Activated CD4-positive, alpha-beta T cell treated with anti-CD3 and anti-CD28 coated beads, Interleukin-2, amount 50 U/mL, for 48 hours (primary cell): ENCODE measurements around the gene TSHZ3.

ENCODE experiments used
- DNase-seq, 2 experiments: peaks; one replicate each; pipeline ENCODE4 v3.0.0-alpha.2; 2020

Gene TSHZ3

GRCh38 chr19:31337008-31337914 lies 12.0 kb downstream of the TSHZ3 start:
- no peak for DNase-seq

GRCh38 chr19:31335716-31336115 lies 13.5 kb downstream of the TSHZ3 start:
- no peak for DNase-seq

- DNase-seq: no peak
Measured at GRCh38 chr19:31334849-31335624, 14.2 kb downstream of the TSHZ3 start.

- DNase-seq: no peak
Measured at GRCh38 chr19:31334101-31334848, 15.0 kb downstream of the TSHZ3 start.

GRCh38 chr19:31332096-31332495 lies 17.1 kb downstream of the TSHZ3 start:
- DNase-seq: no peak

- no peak for DNase-seq
Measured at GRCh38 chr19:31331536-31331935, 17.7 kb downstream of the TSHZ3 start.

- DNase-seq: no peak
Measured at GRCh38 chr19:31330761-31331160, 18.5 kb downstream of the TSHZ3 start.

- no peak for DNase-seq
Measured at GRCh38 chr19:31330237-31330636, 19.0 kb downstream of the TSHZ3 start.

GRCh38 chr19:31329819-31330218 lies 19.4 kb downstream of the TSHZ3 start:
- DNase-seq: no peak

GRCh38 chr19:31328238-31328637 lies 21.0 kb downstream of the TSHZ3 start:
- no peak for DNase-seq

- no peak for DNase-seq
Measured at GRCh38 chr19:31326329-31327028, 22.8 kb downstream of the TSHZ3 start.

- DNase-seq: no peak
Measured at GRCh38 chr19:31325342-31325741, 23.9 kb downstream of the TSHZ3 start.

- DNase-seq: no peak
Measured at GRCh38 chr19:31319465-31319864, 29.8 kb downstream of the TSHZ3 start.

GRCh38 chr19:31318790-31319425 lies 30.3 kb downstream of the TSHZ3 start:
- DNase-seq: no peak

GRCh38 chr19:31317570-31317969 lies 31.7 kb downstream of the TSHZ3 start:
- no peak for DNase-seq

GRCh38 chr19:31317093-31317492 lies 32.1 kb downstream of the TSHZ3 start:
- no peak for DNase-seq

GRCh38 chr19:31316201-31316951 lies 32.9 kb downstream of the TSHZ3 start:
- DNase-seq: no peak

GRCh38 chr19:31315652-31316051 lies 33.6 kb downstream of the TSHZ3 start:
- DNase-seq: no peak

GRCh38 chr19:31314849-31315629 lies 34.2 kb downstream of the TSHZ3 start:
- DNase-seq: no peak

- no peak for DNase-seq
Measured at GRCh38 chr19:31314156-31314555, 35.1 kb downstream of the TSHZ3 start.
